PFSK-1 (cell line): ENCODE data around the gene UNC5B.

ENCODE experiments used
- FOXP2 ChIP-seq: optimal IDR thresholded peaks from 2 replicates; pipeline ENCODE3; 2011; ENCODE audit warnings: borderline replicate concordance, control low read depth, inconsistent platforms; ENCODE audit not compliant: insufficient read depth; ENCODE audit errors: extremely low read length, extremely low read depth
- POLR2AphosphoS5 ChIP-seq: IDR thresholded peaks from 2 replicates; pipeline ENCODE4 v1.6.1; 2012; ENCODE audit warnings: low read depth, mild to moderate bottlenecking, control low read depth, low read length, moderate library complexity
- SIN3A ChIP-seq: IDR thresholded peaks from 2 replicates; pipeline ENCODE4 v1.6.1; 2012; ENCODE audit warnings: mild to moderate bottlenecking, low read length, moderate library complexity, borderline replicate concordance; ENCODE audit not compliant: insufficient read depth
- TAF1 ChIP-seq: IDR thresholded peaks from 2 replicates; pipeline ENCODE4 v1.6.1; 2012; ENCODE audit warnings: low read length, control low read depth, borderline replicate concordance; ENCODE audit not compliant: insufficient read depth
- TF ChIP-seq, protein P1 (sequence below), 2 experiments: IDR thresholded peaks; 2 replicates each; pipeline versions ENCODE4 v1.6.1 to v1.8.0; 2011 to 2012; ENCODE audit warnings: low read depth in 2 of 2, low read length in 2 of 2, control low read depth in 1 of 2, inconsistent platforms in 1 of 2, mild to moderate bottlenecking in 1 of 2, moderate library complexity in 1 of 2; ENCODE audit not compliant: insufficient read depth in 1 of 2

The UNC5B gene

DNA sequence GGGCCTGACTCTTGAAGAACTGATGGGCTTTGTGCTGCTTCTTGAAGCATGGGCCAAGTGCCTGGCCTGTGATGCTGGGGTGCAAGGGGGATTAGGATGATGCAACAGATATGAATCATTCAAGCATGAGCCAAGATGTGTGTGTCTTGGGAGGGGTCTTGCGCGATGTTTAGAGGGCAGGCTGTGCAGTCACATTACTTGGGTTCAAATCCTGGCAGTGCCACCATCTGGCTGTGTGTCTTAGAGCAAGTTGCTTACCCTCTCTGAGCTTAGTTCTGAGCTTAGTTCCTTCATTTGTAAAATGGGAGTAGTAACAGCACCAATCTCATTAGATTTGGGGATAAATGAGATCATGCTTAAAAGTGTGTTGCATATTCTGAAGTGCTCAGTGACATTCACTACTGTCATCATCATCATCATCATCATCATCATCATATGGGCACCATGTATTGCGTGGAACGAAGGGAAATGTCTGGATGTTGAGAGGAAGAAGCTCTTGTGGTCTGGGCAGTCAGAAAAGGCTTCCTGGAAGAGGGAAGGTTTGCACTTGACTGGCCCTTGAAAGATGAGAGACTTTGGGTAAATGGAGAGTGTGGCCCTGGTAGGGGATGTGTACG lies 9.3 kb downstream of the UNC5B start:
- TF ChIP-seq, protein P1, sequence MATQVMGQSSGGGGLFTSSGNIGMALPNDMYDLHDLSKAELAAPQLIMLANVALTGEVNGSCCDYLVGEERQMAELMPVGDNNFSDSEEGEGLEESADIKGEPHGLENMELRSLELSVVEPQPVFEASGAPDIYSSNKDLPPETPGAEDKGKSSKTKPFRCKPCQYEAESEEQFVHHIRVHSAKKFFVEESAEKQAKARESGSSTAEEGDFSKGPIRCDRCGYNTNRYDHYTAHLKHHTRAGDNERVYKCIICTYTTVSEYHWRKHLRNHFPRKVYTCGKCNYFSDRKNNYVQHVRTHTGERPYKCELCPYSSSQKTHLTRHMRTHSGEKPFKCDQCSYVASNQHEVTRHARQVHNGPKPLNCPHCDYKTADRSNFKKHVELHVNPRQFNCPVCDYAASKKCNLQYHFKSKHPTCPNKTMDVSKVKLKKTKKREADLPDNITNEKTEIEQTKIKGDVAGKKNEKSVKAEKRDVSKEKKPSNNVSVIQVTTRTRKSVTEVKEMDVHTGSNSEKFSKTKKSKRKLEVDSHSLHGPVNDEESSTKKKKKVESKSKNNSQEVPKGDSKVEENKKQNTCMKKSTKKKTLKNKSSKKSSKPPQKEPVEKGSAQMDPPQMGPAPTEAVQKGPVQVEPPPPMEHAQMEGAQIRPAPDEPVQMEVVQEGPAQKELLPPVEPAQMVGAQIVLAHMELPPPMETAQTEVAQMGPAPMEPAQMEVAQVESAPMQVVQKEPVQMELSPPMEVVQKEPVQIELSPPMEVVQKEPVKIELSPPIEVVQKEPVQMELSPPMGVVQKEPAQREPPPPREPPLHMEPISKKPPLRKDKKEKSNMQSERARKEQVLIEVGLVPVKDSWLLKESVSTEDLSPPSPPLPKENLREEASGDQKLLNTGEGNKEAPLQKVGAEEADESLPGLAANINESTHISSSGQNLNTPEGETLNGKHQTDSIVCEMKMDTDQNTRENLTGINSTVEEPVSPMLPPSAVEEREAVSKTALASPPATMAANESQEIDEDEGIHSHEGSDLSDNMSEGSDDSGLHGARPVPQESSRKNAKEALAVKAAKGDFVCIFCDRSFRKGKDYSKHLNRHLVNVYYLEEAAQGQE (IDR thresholded peaks at IDR 0.05; ENCODE audit: insufficient read depth in 1 of 2, low read depth in 2 of 2, low read length in 2 of 2), result no peak
- no peak for TF ChIP-seq TAF1
- TF ChIP-seq POLR2AphosphoS5, result no peak
- no peak for TF ChIP-seq SIN3A
- TF ChIP-seq FOXP2, result no peak

DNA sequence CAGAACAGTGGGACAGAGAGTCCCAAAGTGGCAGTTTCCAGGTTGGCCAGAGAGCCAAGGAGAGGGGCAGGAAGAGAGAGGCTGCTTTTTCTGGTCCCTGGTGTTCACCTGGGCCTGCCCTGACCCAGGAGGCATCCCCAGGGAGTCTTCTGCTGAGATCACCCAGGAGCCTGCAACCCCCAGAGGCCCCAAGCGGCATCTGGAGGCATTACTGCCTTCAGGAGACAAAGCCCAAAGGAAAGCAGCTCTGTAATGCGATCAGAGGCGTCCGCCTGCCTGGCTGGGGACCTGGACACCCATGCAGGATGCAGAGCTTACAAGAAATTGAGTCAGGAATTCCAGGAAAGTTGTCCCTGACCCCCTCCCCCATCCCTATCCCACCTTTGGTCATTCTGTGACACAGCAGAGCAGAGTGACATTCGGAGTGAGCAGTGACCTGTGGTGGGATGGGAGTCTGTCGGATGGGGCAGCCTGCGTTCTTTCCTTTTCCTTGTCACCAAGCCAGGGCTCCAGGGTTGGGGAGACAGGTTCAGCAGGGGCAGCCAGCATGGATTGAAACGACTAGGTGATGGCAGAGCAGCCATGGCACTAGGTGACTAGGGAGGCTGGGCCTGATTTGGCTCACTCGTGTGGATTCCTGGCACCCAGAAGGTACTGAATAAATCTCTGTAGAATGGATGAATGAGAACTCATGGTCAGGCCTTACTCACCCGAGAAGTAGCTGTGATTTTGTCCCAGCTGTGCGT lies 10.4 kb downstream of the UNC5B start:
- TF ChIP-seq SIN3A (no peak), POLR2AphosphoS5 (no peak), FOXP2 (no peak), TAF1 (no peak)
- TF ChIP-seq, protein P1 (IDR thresholded peaks at IDR 0.05; ENCODE audit: insufficient read depth in 1 of 2, low read depth in 2 of 2, low read length in 2 of 2), result no peak

GRCh38 chr10:71223347-71224058 lies 11.1 kb downstream of the UNC5B start:
- TF ChIP-seq SIN3A (no peak), FOXP2 (no peak), POLR2AphosphoS5 (no peak), TAF1 (no peak)
- TF ChIP-seq, protein P1 (IDR thresholded peaks at IDR 0.05; ENCODE audit: insufficient read depth in 1 of 2, low read depth in 2 of 2, low read length in 2 of 2), result no peak

GRCh38 chr10:71225291-71226058 lies 13.1 kb downstream of the UNC5B start:
- TF ChIP-seq POLR2AphosphoS5 (no peak), SIN3A (no peak), FOXP2 (no peak), TAF1 (no peak)
- TF ChIP-seq, protein P1 (IDR thresholded peaks at IDR 0.05; ENCODE audit: insufficient read depth in 1 of 2, low read depth in 2 of 2, low read length in 2 of 2), result no peak
